NCI-H2196 (cell line): ENCODE results near the gene PSAPL1.

Source experiments
- DNase-seq: peaks from one replicate; lab custom pipeline; 2025; ENCODE audit not compliant: unreplicated experiment; lab: John Stamatoyannopoulos, UW

The PSAPL1 gene

DNA sequence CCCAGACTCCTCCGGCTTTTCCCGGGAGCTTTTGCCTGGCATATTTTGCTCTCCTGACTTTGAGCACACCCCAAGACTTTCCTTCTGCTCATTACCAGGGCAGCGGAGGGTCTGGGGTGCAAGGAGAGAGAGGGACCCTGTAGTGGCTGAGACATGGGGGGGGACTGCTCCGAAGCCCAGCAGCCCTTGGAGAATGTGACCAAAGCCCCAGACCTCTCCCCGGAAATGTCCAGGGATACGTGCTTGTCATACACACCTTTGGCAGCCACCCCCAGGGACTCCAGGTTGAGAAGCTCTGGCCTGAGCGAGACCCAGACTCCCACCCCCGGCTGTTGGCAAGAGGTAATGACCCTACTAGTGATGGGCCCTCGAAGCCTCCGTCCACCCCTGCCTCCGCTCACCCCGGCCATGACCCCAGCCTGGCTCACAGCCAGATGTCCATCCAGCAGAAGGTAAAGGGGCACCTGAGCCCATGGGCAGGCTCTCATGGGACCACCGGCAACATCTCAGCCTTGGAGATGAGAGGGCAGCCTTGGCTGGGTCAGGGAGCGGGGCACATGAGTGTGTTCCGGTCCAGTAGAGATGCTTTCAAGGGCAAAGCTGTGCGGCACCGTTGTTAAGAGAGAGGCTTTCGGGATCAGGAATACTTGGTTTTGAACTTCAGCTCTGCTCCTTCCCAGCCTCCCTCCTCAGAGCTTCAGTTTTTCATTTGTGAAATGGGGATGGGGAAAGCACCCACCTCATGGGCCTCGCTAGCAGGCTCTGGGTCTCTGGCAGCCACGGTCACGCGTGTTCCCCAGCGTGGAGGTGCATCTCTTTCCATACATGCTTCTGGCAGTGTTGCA is 2.0 kb downstream of the PSAPL1 start:
- no peak for DNase-seq

GRCh38 chr4:7431696-7432530 is 2.8 kb downstream of the PSAPL1 start:
- DNase-seq = no peak

- DNase-seq = no peak
Observed at GRCh38 chr4:7430965-7431695, 3.6 kb downstream of the PSAPL1 start.

- no peak for DNase-seq
Observed at GRCh38 chr4:7430368-7430964, 4.3 kb downstream of the PSAPL1 start.

DNA sequence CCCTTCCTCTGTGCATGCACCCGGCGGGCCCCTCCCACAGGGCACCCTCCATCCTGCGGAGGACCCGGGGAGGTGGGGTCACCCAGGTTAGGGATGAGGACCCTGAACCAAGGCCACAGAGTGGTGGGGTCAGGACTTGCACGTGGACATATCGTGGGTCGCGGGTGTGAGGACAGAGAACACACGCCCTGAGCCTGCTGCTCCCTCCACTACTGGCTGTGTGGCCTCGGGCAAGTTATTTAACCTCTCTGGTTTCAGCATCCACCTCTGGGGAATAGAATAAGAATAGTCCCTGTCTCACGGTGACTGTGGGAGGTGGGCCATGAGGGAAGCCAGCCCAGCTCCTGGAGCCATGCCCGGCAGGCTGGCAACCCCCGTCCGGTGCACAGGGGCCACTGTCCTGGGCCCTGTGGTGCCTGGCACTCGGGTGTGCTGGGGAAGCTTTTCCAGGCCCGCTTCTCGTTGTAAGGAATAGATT is 5.1 kb downstream of the PSAPL1 start:
- DNase-seq = no peak

DNA sequence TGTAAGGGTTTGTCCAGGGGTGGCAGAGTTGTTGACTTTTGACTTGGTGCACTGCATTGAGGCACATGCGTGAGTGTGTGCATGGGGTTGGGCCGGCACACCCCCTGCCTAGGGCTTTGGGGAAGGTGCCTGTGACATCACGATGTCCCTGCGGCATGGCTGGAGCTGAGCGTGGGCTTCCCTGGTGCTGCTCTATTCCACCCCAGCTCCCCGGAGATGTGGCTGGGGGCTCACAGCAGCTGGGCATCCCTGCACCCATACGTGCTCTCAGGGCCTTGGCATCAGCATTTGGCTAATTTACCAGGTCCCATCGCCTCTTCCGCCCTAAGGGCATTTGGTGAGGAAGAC is 5.7 kb downstream of the PSAPL1 start:
- no peak for DNase-seq

DNA sequence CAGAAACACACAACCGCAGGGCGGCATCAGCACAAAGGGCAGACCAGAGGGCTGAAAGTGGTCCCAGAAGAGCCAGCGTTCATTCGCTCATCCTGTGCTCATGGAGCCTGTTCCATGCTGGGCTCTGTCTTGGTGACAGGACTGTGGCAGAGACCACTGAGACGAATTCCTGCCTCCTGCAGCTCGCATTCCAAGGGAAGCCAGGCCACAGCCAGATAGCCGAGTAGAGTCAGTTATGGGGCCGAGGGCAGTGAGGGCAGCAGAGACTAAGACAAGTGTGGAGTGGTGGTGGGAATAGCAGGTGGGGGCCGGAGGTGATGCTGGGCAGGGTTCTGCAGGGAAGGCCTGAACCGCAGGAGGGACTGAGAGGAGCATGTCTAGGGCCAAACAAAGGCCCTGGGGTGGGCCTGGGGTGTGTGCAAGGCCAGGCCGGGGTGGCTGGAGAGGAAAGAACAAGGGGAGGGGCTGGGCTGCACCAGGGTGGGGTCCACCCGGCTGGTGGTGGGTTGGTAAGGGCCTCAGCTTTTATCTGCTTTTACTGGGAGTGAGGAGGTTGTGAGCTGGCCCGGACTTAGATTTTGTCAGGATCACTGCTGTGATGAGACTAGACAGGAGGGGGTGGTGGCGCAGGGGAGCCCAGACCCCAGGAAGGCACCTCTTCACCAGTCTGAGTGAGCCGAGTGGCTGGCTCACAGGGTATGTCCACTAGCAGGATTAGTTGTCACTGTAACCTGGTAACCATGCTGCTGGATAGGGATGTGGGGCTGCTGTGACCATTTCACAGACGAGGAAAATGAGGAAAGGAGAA is 6.3 kb downstream of the PSAPL1 start:
- DNase-seq = no peak

GRCh38 chr4:7427831-7428260 is 6.9 kb downstream of the PSAPL1 start:
- DNase-seq = no peak

DNA sequence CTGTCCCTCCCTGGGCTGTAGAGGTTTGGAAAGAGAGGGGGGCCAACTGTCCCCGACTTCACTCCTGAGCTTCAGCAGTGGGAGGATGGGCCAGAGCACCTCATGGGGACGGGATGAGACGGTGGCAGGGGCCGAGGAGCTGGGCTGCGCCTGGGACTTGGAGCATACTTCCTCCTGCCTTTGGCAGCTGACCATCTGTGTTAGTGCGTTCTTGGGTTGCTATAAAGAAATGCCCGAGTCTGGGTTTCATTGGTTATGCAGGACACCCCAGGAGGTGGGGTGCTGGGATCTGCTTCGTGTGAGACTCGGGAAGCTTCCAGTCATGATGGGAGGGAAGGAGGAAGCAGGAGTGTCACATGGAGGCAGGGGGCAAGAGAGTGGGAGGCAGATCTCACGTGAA is 7.4 kb downstream of the PSAPL1 start:
- no peak for DNase-seq

DNA sequence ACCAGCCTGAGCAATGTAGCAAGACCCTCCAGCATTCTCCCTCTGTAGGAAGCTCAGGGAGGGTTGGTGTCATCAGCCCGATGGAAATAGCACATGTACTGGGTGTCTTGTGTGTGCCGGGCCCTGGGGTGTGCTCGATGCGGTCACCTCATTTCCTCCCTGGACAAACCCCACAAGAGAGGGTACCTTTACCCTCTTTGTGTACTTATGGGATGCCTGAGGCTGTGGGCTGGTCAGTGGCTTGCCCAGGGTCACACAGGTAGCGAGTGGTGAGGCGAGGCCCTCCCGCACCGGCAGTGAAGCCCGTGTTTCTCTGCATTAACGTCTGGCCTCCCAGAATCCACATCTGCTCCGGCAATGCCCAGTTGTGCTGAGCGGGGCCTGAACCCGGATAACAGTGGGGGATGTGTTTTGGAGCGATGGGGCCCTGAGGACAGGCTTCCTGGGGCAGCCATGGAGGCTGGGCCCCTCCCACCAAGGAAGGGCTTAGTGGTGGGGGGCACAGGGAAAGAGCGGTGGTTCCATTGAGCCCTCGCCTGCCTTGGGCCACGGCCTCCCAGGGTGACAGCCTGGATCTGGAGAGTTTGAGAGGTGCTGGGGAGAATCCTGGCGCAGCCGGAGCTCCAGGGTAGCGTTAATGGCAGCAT is 8.1 kb downstream of the PSAPL1 start:
- DNase-seq = no peak

DNA sequence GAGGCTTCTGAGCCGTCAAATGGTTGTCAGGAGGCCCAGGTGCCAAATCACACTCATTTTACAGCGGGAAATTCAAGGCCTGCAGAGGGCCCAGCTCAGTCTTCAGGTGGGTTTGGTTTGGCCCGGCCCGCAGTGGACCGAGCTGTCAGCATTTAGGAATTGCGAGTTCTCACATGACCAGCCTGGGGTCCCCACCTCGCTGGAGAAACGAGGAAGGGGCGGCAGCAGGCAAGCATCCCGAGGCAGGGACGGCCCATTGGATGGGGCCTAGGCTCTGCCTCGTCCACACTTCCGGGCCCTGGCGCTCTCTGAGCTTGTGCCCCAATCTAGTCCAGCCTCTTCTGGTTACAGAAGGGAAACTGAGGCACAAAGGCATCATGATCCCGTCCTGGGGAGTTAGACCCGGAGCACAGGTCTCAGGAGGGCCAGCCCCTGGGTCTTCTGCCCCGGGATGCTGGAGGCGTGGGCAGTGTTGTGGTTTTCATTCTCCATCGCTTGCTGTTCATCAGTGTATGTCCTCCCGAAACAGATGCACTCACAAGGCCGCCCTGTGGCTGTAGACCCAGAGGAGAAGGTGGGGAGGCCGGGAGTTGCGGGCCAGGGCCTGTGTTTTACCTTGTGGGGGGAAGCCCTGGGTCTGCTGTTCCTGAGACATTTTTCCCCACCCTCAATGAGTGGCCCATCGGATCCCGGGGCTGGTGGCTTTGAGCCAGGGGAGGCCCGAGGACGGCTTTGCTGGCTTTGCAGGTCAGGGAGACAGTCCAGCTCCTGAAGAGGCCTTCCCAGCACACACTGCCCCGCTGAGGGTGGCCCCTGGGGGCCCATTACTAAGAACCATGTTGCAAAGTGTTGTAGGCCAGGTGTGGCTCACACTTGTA is 8.9 kb downstream of the PSAPL1 start:
- no peak for DNase-seq

- DNase-seq = no peak
Observed at GRCh38 chr4:7425124-7425523, 9.6 kb downstream of the PSAPL1 start.

GRCh38 chr4:7424553-7425111 is 10.1 kb downstream of the PSAPL1 start:
- DNase-seq = no peak

- no peak for DNase-seq
Observed at GRCh38 chr4:7423801-7424552, 10.8 kb downstream of the PSAPL1 start.

- DNase-seq = no peak
Observed at GRCh38 chr4:7423391-7423790, 11.3 kb downstream of the PSAPL1 start.

GRCh38 chr4:7422898-7423180 is 11.9 kb downstream of the PSAPL1 start:
- no peak for DNase-seq

DNA sequence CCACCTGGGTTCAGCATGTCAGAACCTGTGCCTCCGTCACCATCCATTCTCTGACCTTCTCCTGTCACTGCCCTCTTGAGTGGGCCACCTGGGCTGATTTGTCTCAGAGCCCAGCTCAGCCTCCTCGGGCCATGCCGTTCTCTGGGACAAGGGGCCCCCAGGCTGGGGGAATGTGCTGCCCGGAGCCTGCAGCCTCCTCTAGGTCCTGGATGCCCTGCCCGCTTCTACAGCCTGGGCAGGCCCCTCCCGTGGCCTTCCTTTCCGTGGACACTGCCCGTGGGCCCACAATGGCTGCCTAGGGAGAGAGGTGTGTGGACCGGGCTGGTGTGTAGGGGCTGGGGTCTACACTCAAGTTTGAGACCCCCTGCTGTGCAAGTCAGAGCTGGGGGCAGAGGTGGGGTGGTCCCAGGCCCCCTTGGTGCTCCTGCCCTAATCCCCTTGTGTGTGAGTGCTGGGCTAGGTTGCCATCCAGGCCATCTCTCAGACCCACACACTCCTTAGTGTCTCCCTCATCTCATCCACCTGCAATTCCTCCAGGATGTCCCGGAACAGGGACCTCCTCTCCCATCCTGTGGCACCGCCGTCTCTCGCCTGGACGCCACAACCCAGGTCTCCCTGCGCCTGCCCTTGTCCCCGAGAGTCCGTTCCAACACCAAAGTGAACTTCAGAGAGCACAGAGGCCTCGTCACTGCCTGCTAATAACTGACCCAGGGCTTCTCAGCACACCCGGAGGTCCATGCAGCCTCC is 12.4 kb downstream of the PSAPL1 start:
- DNase-seq = no peak
